GM23338 (cell line): ENCODE results near the gene CMTM6. TPM values are rescaled to one million over a fixed set of nuclear protein-coding genes. Genes with fewer than 3 reads are reported as not detected.

Experiments
- ATAC-seq: fragments of 200-7000 bp; cut with Tn5 transposase; 3 replicates; pipeline ENCODE4 v1.9.1; 2020
- DNase-seq: peaks from one replicate; pipeline ENCODE4 v3.0.0-alpha.2; 2015; ENCODE audit warnings: low spot score
- H2AFZ ChIP-seq: fragments of 200-600 bp; sonication (generic); 2 replicates; pipeline ENCODE4 v1.8.0; 2016; ENCODE audit warnings: antibody characterized with exemption, mild to moderate bottlenecking, moderate library complexity
- H3F3A ChIP-seq: fragments of 200-600 bp; sonication (generic); replicated peaks from 2 replicates; pipeline ENCODE4 v1.8.0; 2017; ENCODE audit warnings: antibody characterized with exemption, mixed run types, low read depth
- H3K27ac ChIP-seq: fragments of 200-600 bp; sonication (generic); 2 replicates; pipeline ENCODE4 v1.6.1; 2016; ENCODE audit warnings: low read depth
- H3K27me3 ChIP-seq: fragments of 200-600 bp; sonication (generic); 2 replicates; pipeline ENCODE4 v1.8.0; 2016; ENCODE audit warnings: mild to moderate bottlenecking, mixed run types, moderate library complexity; ENCODE audit not compliant: insufficient read depth
- H3K36me3 ChIP-seq: fragments of 200-600 bp; sonication (generic); 2 replicates; pipeline ENCODE4 v1.8.0; 2016; ENCODE audit warnings: mild to moderate bottlenecking; ENCODE audit not compliant: insufficient read depth
- H3K4me1 ChIP-seq: fragments of 200-600 bp; sonication (generic); 2 replicates; pipeline ENCODE4 v1.8.0; 2016; ENCODE audit warnings: mild to moderate bottlenecking, moderate library complexity; ENCODE audit not compliant: insufficient read depth
- H3K4me2 ChIP-seq: fragments of 200-600 bp; sonication (generic); 2 replicates; pipeline ENCODE4 v1.7.1; 2017; ENCODE audit warnings: mixed run types
- H3K4me3 ChIP-seq: fragments of 200-600 bp; sonication (generic); 2 replicates; pipeline ENCODE4 v1.6.1; 2016; ENCODE audit warnings: mixed run types
- H3K79me2 ChIP-seq: fragments of 200-600 bp; sonication (generic); replicated peaks from 2 replicates; pipeline ENCODE4 v1.8.0; 2017; ENCODE audit warnings: mild to moderate bottlenecking; ENCODE audit not compliant: insufficient read depth
- H3K9me2 ChIP-seq: fragments of 200-600 bp; sonication (generic); 2 replicates; pipeline ENCODE4 v1.8.0; 2017; ENCODE audit not compliant: insufficient read depth
- H4K20me1 ChIP-seq: fragments of 200-600 bp; sonication (generic); replicated peaks from 2 replicates; pipeline ENCODE4 v1.8.0; 2017; ENCODE audit warnings: mild to moderate bottlenecking; ENCODE audit not compliant: insufficient read depth
- H3K27ac Mint-ChIP-seq: 2 replicates; pipeline ENCODE4 v1.8.0; 2020; ENCODE audit warnings: inconsistent platforms, mild to moderate bottlenecking, moderate library complexity, mixed read lengths
- H3K27me3 Mint-ChIP-seq: 3 replicates; pipeline ENCODE4 v1.8.0; 2022; ENCODE audit warnings: low read depth, mild to moderate bottlenecking, moderate library complexity, mixed read lengths, inconsistent platforms; ENCODE audit not compliant: insufficient read depth, poor library complexity
- H3K36me3 Mint-ChIP-seq: 3 replicates; pipeline ENCODE4 v1.8.0; 2021; ENCODE audit warnings: low read depth, mild to moderate bottlenecking, inconsistent platforms, moderate library complexity, mixed read lengths
- H3K4me1 Mint-ChIP-seq: 3 replicates; pipeline ENCODE4 v1.8.0; 2020; ENCODE audit warnings: mild to moderate bottlenecking, inconsistent platforms, mixed read lengths
- H3K4me3 Mint-ChIP-seq: 3 replicates; pipeline ENCODE4 v1.8.0; 2021; ENCODE audit warnings: moderate library complexity, mild to moderate bottlenecking, inconsistent platforms, mixed read lengths
- H3K9me3 Mint-ChIP-seq: 3 replicates; pipeline ENCODE4 v1.8.0; 2020; ENCODE audit warnings: moderate library complexity, mild to moderate bottlenecking, inconsistent platforms, mixed read lengths
- CREB1 ChIP-seq: fragments of 250-450 bp; sonication (Bioruptor Pico); IDR thresholded peaks from 2 replicates; pipeline ENCODE4 v1.5.0; 2020; ENCODE audit warnings: low read depth, mild to moderate bottlenecking, moderate library complexity
- JUNB ChIP-seq: IDR thresholded peaks from one replicate; pipeline ENCODE4 v1.6.1; 2016; ENCODE audit warnings: antibody characterized with exemption; ENCODE audit not compliant: unreplicated experiment
- NANOG ChIP-seq: IDR thresholded peaks from 2 replicates; pipeline ENCODE4 v1.6.1; 2016; ENCODE audit warnings: antibody characterized with exemption, borderline replicate concordance
- STAT1 ChIP-seq: IDR thresholded peaks from one replicate; pipeline ENCODE4 v1.6.1; 2016; ENCODE audit warnings: antibody characterized with exemption; ENCODE audit not compliant: unreplicated experiment
- ZNF114 ChIP-seq: fragments of 250-450 bp; sonication (Bioruptor Pico); IDR thresholded peaks from 2 replicates; pipeline ENCODE4 v1.5.0; 2020; ENCODE audit warnings: mild to moderate bottlenecking, moderate library complexity
- ZNF331 ChIP-seq: fragments of 250-450 bp; sonication (Bioruptor Pico); IDR thresholded peaks from 2 replicates; pipeline ENCODE4 v1.5.0; 2020; ENCODE audit warnings: low read depth, mild to moderate bottlenecking, moderate library complexity
- polyA plus RNA-seq: library from polyadenylated mRNA; unstranded; fragments of >200 nt; fragmentation: Nextera tagmentation; extraction: Ambion mirVana; gene quantifications from 2 replicates; pipeline ENCODE4 v1.2.1, GENCODE V29; 2016
- total RNA-seq: library from RNA; depleted of rRNA; stranded (reverse); fragments of >200 nt; shearing (Covaris generic); gene quantifications from 2 replicates; pipeline ENCODE4 v1.2.3, GENCODE V29; 2014
- TF ChIP-seq, protein P1 (sequence below), 2 experiments: fragments of 200-600 bp in 1 of 2; sonication (generic) in 1 of 2; conservative IDR thresholded peaks; 2 replicates each; pipeline versions ENCODE4 v1.5.1 to v1.6.1; 2016 to 2017; ENCODE audit warnings: antibody characterized with exemption in 2 of 2, low read depth in 2 of 2, mild to moderate bottlenecking in 2 of 2, moderate library complexity in 1 of 2
- TF ChIP-seq, protein P2 (sequence below): fragments of 250-450 bp; sonication (Bioruptor Pico); IDR thresholded peaks from 2 replicates; pipeline ENCODE4 v1.5.0; 2020; ENCODE audit warnings: mild to moderate bottlenecking, moderate library complexity
- TF ChIP-seq, protein P3 (sequence below): IDR thresholded peaks from 2 replicates; pipeline ENCODE4 v1.6.1; 2016; ENCODE audit warnings: antibody characterized with exemption
- TF ChIP-seq, protein P4 (sequence below): IDR thresholded peaks from one replicate; pipeline ENCODE4 v1.6.1; 2018; ENCODE audit warnings: antibody characterized with exemption; ENCODE audit not compliant: unreplicated experiment

The CMTM6 gene
- total and polyA plus RNA-seq, 2 experiments from 2014 or later, result 42.3 to 123 TPM

DNA sequence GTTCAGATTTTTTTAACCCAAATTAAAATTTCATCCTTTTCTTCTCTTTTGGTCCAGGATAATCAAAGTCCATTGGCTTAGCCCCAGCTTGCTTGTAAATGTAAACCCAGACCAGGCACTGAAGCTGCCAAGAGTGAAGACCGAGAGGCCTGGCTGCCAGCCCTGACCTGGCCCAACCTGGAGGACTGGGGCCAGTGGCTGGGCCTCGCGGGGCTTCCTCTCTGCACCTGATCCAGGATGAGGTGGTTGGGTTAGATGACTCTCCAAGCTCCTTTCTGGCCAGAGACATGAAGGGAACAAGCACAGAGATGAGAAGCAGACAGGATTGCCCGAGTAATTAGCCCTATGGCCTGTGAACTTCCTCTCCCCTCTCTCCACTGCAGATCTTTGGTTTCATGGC is 50.6 kb downstream of the CMTM6 start:
- 0 out of 2 replicates have a peak, but pooled peaks cover 2% of the 10 kb centered on the region for H3K79me2 ChIP-seq
- Mint-ChIP-seq H3K27ac (no peak overlapping the region), H3K9me3 (no peaks in the 10 kb centered on the region), H3K27me3 (peaks cover 2% of the 10 kb centered on the region), H3K4me1 (peaks cover 35% of the 10 kb centered on the region), H3K4me3 (no peak overlapping the region), H3K36me3 (peaks cover 3% of the 10 kb centered on the region; the same call in 1 of the 3 replicates)
- TF ChIP-seq, protein P1, sequence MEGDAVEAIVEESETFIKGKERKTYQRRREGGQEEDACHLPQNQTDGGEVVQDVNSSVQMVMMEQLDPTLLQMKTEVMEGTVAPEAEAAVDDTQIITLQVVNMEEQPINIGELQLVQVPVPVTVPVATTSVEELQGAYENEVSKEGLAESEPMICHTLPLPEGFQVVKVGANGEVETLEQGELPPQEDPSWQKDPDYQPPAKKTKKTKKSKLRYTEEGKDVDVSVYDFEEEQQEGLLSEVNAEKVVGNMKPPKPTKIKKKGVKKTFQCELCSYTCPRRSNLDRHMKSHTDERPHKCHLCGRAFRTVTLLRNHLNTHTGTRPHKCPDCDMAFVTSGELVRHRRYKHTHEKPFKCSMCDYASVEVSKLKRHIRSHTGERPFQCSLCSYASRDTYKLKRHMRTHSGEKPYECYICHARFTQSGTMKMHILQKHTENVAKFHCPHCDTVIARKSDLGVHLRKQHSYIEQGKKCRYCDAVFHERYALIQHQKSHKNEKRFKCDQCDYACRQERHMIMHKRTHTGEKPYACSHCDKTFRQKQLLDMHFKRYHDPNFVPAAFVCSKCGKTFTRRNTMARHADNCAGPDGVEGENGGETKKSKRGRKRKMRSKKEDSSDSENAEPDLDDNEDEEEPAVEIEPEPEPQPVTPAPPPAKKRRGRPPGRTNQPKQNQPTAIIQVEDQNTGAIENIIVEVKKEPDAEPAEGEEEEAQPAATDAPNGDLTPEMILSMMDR (conservative IDR thresholded peaks at IDR 0.05; ENCODE audit: low read depth in 2 of 2), result no peak
- no peak for TF ChIP-seq ZNF114 (CRISPR knock-in tag)
- TF ChIP-seq, protein P2, sequence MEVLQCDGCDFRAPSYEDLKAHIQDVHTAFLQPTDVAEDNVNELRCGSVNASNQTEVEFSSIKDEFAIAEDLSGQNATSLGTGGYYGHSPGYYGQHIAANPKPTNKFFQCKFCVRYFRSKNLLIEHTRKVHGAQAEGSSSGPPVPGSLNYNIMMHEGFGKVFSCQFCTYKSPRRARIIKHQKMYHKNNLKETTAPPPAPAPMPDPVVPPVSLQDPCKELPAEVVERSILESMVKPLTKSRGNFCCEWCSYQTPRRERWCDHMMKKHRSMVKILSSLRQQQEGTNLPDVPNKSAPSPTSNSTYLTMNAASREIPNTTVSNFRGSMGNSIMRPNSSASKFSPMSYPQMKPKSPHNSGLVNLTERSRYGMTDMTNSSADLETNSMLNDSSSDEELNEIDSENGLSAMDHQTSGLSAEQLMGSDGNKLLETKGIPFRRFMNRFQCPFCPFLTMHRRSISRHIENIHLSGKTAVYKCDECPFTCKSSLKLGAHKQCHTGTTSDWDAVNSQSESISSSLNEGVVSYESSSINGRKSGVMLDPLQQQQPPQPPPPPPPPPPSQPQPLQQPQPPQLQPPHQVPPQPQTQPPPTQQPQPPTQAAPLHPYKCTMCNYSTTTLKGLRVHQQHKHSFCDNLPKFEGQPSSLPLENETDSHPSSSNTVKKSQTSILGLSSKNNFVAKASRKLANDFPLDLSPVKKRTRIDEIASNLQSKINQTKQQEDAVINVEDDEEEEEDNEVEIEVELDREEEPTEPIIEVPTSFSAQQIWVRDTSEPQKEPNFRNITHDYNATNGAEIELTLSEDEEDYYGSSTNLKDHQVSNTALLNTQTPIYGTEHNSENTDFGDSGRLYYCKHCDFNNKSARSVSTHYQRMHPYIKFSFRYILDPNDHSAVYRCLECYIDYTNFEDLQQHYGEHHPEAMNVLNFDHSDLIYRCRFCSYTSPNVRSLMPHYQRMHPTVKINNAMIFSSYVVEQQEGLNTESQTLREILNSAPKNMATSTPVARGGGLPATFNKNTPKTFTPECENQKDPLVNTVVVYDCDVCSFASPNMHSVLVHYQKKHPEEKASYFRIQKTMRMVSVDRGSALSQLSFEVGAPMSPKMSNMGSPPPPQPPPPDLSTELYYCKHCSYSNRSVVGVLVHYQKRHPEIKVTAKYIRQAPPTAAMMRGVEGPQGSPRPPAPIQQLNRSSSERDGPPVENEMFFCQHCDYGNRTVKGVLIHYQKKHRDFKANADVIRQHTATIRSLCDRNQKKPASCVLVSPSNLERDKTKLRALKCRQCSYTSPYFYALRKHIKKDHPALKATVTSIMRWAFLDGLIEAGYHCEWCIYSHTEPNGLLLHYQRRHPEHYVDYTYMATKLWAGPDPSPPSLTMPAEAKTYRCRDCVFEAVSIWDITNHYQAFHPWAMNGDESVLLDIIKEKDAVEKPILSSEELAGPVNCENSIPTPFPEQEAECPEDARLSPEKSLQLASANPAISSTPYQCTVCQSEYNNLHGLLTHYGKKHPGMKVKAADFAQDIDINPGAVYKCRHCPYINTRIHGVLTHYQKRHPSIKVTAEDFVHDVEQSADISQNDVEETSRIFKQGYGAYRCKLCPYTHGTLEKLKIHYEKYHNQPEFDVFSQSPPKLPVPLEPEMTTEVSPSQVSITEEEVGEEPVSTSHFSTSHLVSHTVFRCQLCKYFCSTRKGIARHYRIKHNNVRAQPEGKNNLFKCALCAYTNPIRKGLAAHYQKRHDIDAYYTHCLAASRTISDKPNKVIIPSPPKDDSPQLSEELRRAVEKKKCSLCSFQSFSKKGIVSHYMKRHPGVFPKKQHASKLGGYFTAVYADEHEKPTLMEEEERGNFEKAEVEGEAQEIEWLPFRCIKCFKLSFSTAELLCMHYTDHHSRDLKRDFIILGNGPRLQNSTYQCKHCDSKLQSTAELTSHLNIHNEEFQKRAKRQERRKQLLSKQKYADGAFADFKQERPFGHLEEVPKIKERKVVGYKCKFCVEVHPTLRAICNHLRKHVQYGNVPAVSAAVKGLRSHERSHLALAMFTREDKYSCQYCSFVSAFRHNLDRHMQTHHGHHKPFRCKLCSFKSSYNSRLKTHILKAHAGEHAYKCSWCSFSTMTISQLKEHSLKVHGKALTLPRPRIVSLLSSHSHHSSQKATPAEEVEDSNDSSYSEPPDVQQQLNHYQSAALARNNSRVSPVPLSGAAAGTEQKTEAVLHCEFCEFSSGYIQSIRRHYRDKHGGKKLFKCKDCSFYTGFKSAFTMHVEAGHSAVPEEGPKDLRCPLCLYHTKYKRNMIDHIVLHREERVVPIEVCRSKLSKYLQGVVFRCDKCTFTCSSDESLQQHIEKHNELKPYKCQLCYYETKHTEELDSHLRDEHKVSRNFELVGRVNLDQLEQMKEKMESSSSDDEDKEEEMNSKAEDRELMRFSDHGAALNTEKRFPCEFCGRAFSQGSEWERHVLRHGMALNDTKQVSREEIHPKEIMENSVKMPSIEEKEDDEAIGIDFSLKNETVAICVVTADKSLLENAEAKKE (CRISPR knock-in tag), result no peak
- TF ChIP-seq ZNF331, result no peak
- TF ChIP-seq, protein P3, sequence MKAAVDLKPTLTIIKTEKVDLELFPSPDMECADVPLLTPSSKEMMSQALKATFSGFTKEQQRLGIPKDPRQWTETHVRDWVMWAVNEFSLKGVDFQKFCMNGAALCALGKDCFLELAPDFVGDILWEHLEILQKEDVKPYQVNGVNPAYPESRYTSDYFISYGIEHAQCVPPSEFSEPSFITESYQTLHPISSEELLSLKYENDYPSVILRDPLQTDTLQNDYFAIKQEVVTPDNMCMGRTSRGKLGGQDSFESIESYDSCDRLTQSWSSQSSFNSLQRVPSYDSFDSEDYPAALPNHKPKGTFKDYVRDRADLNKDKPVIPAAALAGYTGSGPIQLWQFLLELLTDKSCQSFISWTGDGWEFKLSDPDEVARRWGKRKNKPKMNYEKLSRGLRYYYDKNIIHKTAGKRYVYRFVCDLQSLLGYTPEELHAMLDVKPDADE, result no peak
- TF ChIP-seq NANOG, result no peak
- no peak for TF ChIP-seq CREB1
- no peak for TF ChIP-seq STAT1
- TF ChIP-seq JUNB, result no peak
- TF ChIP-seq, protein P4, sequence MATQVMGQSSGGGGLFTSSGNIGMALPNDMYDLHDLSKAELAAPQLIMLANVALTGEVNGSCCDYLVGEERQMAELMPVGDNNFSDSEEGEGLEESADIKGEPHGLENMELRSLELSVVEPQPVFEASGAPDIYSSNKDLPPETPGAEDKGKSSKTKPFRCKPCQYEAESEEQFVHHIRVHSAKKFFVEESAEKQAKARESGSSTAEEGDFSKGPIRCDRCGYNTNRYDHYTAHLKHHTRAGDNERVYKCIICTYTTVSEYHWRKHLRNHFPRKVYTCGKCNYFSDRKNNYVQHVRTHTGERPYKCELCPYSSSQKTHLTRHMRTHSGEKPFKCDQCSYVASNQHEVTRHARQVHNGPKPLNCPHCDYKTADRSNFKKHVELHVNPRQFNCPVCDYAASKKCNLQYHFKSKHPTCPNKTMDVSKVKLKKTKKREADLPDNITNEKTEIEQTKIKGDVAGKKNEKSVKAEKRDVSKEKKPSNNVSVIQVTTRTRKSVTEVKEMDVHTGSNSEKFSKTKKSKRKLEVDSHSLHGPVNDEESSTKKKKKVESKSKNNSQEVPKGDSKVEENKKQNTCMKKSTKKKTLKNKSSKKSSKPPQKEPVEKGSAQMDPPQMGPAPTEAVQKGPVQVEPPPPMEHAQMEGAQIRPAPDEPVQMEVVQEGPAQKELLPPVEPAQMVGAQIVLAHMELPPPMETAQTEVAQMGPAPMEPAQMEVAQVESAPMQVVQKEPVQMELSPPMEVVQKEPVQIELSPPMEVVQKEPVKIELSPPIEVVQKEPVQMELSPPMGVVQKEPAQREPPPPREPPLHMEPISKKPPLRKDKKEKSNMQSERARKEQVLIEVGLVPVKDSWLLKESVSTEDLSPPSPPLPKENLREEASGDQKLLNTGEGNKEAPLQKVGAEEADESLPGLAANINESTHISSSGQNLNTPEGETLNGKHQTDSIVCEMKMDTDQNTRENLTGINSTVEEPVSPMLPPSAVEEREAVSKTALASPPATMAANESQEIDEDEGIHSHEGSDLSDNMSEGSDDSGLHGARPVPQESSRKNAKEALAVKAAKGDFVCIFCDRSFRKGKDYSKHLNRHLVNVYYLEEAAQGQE, result no peak
- H3K27me3 ChIP-seq, result no peaks in the 10 kb centered on the region
- H3K4me3 ChIP-seq, result no peak overlapping the region
- no peak overlapping the region for H2AFZ ChIP-seq
- H3K27ac ChIP-seq, result no peak overlapping the region
- DNase-seq, result no peak
- no peaks in the 10 kb centered on the region; the same call in 1 of the 2 replicates for H3K4me1 ChIP-seq
- no peak overlapping the region for H3K4me2 ChIP-seq
- no peak for ATAC-seq
- peaks cover 6% of the 10 kb centered on the region; the same call in 1 of the 2 replicates for H3K36me3 ChIP-seq
- H3F3A ChIP-seq, result no peaks in the 10 kb centered on the region
- H4K20me1 ChIP-seq, result no peaks in the 10 kb centered on the region
- H3K9me2 ChIP-seq, result no peaks in the 10 kb centered on the region
